ENCODE measurements around the gene SYT5.
"Not testable (repeated sequence)": the region's sequence is repeated elsewhere in the genome, so short reads cannot be mapped to it uniquely, and the experiment has no call there.

The SYT5 gene

DNA sequence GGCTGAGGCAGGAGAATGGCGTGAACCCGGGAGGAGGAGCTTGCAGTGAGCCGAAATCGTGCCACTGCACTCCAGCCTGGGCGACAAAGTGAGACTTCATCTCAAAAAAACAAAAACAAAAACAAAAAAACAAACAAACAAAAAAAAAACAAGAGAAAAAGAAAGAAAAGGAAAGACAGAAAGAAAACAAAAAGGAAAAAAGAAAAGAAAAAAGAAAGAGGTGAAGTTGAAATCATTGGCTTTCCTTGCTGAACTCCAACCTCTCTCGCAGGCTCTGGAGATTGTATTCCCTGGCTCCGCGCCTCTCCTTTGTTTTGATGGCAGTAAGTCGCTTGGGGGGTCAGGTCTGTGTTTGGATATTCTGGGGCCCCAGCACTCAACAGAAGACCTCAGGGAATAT is 7.8 kb downstream of the SYT5 start:
- DNase-seq (ENCODE audit: low read depth in 1 of 2, low spot score in 1 of 2), result not testable (repeated sequence)

DNA sequence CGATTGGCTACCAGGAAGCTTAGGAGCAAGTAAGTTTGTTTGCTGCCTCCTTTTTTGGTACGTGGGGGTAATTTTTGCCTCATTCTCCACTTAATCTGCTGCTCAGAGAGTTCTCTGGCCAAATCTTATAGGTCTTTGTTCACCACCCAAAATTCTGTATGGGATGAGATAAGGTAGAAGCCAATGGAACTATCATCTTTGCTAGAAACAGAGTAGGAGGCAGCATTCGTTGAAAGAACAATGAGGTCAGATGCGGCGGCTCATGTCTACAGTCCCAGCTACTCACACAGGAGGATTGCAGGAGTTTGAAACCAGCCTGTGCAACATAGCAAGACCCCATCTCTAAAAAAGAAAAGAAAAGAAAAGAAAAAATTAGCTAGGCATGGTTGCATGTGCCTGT is 8.6 kb downstream of the SYT5 start:
- no peak for DNase-seq (ENCODE audit: low read depth in 1 of 2, low spot score in 1 of 2)

DNA sequence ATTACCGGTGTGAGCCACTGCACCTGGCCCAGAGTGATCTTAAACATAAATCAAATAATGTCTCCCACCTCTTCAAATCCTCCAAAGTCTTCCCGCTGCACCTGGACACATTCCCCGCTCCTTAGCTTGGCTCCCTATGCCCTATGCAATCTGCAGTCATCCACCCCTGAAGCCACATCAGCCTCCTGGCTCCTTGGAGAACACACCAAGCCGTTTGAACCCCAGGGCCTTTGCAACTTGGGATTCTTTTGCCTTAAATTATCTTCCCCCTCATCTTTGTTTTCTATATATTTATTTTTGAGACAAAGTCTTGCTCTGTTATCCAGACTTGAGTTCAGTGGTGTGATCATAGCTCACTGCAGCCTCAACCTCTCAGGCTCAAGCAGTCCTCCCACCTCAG is 11.0 kb downstream of the SYT5 start:
- DNase-seq (ENCODE audit: low read depth in 1 of 2, low spot score in 1 of 2), result no peak

DNA sequence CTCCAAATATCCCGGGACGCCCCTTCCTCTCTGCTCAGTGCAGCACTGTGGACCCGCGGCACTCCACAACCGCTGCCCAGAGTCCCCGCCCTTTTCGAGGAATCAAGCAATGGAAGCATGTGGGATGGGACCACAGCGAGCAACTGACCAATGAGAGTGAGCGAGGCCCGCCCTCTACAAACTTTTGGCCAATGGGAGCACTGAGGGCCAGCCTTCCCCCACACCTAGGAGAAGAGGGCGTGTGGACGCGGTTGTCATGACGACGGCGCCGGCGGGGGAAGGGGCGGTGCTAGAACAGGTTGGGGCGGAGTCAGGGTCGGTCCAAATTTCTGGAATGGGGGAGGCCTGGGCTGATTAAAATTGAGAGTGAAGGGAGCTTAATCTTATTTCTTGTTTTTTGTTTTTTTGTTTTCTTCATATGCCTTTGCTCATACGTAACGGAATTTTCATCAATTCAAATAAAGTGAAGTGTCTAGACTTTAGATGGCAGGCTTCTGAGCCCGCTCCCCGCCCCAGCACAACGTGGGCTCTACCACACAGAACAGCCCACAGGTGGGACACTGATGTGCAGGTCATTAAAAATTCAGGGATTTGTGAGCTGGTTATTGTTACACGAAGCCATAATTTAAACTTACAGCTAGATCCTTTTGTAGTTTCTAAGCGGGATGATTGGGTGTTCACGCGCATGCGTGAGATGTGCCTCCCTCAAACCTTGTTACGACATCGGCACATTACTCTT is 13.4 kb downstream of the SYT5 start, which contains the start of gene DNAAF3:
Gene DNAAF3, minus strand, starts transcription at position 84 of the 739 bp plus-strand sequence. CDS start 200 bp downstream, outside the sequence.
- peak in 1 of 2 donors; percentile 72 for DNase-seq (ENCODE audit: low read depth in 1 of 2, low spot score in 1 of 2)

DNA sequence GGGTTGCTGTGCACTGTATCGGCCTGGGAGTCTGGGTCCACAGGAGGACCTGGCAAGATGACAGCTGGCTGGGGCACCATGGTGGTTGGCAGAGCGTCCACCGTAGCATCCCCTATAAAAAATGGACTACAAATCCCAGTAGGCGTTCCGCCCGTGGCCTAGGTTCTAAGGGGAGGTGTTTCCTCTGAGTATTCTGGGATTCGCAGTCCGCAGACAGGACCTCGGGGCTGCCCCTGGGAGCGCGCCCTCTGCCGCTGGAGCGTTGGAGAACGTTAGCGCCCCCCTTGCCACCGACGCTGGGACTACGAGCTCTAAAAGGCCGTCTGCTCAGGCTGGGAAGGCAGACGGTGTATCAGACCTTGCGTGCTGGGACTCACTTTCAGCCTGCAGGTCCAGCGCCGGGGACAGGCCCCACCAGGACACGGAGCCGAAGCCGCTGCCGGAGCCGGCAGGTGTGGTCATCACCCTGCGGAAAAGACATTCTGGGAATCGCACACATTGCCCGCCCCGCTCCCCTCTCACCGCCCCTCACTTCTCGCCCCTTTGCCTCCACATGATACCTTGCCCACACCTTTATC is 14.0 kb downstream of the SYT5 start:
- peak in 1 of 2 donors; percentile 33 for DNase-seq (ENCODE audit: low read depth in 1 of 2, low spot score in 1 of 2)

DNA sequence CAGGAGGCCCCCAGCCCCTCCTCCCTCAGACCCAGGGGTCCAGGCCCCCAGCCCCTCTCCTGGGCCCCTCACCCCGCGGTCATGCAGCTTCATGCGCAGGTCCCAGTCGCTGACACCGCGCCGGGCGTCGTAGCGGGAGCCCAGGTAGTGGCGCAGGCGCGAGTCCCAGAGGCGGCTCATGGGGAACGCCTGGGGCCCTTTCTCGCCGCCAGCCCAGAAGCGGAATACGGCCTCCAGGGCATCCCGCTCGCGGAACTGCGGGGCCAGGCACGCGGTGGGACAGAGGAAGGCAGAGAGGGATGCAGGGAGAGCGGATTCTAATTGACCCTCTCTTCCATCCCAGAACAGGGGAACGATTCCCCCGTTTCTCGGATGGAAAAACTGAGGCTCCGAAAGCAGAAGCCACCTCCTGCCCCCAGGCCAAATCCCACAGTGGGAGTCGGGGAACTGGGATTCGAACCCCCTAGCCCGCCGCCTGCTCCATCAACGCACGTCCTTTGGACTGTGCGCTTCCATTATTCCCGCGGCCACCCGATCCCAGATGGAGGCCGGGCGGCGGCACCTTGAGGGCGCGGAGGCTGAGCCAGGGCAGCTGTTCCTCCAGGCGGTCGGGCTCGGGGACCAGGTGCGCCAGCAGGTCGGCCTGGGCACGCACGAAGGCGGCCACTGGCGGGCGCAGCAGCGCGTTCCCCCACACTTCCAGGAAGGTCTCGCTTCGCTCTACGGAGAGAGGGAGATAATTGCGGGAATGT is 18.3 kb downstream of the SYT5 start:
- no peak for DNase-seq (ENCODE audit: low read depth in 1 of 2, low spot score in 1 of 2)

DNA sequence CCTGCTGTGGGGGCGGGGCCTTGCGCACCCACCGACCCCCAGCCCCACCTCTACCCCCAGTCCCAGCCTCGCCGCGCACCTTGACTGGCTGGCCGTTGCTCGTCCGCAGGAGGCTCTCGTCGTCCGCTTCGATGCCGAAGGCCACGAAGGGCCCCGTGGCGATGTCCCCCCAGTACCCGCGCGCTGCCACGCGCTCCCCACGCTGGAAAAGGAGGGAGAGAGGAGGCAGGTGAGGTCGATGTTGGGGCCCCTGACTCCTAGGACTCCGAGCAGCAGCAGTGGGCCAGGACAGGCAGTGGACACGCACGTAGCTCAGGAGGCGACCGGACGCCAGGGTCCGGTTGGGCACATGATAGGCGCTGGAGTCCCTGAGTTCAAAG is 19.1 kb downstream of the SYT5 start:
- no peak for DNase-seq (ENCODE audit: low read depth in 1 of 2, low spot score in 1 of 2)

DNA sequence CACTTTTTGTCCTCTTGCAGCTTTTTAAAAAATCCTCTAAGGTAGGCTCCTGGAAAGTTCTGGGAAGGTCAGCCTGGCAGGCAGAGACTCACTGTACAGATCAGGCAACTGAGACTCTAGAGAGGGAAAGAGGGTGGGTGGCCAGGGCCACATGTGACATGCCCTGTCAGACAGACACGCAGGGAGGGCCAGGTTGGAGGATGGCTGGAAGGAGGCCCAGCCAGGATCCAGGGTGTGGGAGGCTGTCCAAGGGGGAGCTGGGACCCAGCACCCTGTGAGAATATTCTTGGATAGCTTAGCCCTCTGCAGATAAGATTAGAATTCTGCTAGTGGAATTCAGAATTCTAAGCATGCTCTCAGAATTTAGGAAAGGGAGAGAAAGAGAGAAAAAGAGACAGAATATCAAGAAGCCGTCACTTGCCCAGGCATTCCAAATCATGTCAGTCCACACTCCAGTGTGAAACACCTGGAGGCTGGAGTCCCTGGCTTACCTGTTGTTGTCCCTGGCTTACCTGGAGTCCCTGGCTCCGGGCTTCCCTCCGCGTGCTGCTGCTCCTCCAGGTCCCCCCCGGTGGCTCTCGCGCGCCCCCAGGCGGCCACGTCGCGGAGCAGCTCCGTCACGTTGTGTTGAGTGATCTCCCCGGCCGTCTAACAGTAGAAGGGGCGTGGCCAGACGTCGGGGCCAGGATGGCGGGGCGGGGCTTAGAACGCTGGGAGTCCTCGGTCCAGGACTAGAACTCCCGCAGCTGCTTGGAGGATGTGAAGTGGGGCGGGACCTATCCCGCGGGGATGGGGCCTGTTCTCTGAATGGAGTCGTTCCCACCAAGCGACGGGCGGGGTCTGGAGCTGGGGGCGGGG is 19.7 kb downstream of the SYT5 start:
- DNase-seq (ENCODE audit: low read depth in 1 of 2, low spot score in 1 of 2), result peak; percentile 71 to 83

DNA sequence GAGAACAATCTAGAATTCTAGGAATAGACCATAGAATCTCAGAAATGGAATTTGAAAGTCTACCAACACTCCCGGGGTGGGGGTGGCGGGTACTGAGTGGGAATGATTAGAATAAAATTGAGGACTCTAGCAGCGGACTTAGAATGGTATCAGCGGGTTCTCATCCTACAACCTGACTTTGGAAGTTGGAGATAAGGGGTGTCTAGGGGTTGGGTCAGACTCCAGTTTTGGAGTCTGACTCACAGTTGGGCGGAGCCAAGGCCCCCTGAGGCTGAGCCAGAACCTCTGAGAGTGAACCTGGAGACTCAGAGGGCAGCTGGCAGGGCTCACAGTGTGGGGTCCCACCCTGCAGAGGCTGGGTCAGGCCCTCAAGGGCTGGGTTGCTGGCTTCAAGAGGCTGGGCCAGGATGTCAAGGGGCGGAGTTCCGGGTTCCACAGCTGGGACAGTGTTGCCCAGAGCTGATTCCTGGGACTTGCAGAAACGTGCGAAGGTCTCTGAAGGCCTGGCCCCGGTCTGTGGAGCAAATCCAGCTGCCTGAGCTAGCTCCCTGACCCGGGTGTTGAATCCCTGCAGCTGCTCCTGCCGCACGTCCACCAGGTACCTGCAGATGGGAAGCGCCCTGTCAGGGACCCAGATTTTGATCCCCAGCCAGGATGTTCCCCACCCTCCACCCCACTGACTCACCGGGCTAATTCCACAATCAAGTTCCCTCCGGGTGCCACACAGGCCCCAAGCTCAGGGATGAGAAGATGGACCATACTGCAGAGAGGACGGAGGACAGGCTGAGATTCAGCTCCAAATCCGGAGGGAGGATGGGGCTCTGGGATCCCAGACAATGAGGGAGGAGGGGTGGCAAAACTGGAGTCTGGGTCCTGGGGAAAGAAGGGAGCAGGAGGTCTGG is 21.0 kb downstream of the SYT5 start:
- no peak for DNase-seq (ENCODE audit: low read depth in 1 of 2, low spot score in 1 of 2)

DNA sequence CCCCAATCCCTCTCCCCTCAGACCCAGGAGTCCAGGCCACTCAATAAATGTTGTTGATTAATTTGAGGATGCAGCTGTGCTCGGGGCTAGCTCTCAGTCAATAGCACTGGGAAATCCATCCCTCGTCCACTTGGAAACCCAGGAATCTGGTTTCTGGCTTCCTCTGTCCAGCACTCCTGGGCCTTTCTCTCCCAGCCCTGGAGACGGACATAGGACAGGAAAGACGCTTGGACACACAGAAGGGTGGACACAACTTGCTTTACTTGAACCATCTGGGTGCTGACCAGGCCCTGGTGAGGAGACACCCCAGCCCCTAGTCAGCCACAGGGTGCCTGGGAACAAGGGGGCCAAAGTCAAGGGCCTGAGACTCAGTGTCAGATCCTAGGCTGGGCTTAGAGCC is 21.7 kb downstream of the SYT5 start:
- DNase-seq (ENCODE audit: low read depth in 1 of 2, low spot score in 1 of 2), result no peak

DNA sequence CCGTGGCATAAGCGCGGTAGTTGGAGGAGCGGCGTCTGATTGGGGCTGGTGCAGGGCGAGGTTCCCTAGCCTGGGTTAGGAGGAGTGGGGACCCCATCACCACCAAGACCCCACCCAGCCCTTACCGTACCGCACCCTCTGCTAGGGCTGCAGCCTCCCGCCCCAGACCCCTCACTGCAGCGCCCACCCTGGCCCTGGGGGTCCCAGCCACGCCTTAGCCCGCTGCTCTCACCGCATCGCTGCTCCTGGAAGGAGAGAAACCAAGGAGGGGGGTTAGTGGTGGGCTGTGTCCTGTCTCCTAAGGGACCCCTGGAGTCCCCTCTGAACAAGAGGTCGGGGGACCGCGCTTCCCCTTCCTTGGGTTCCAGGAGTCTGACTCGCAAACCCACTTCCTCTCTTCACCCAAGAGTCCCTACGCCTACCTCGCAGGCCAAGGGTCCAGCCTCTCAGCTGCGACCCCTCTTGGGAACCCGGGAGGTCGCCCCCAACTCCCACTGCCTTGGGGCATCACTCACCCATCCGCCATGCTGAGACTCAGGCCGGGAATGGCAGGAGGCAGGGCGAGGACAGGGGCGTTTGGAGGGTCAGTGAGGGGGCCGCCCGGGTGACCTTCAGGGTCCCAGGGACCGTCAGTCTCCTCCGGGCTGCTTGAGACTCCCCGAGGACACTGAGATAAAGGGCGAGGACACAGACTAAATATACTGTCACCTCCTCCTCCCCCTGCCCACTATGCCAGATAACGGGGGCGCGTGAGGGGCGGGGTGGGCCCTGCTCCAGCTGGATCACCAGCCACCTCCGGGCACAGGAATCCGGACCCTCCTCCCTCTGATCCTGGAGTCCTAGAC is 22.8 kb downstream of the SYT5 start, which contains the start of gene TNNI3:
Gene TNNI3, minus strand, starts transcription at position 669 of the 845 bp plus-strand sequence. Its CDS starts 143 bp downstream, at position 526.
- no peak for DNase-seq (ENCODE audit: low read depth in 1 of 2, low spot score in 1 of 2)

DNA sequence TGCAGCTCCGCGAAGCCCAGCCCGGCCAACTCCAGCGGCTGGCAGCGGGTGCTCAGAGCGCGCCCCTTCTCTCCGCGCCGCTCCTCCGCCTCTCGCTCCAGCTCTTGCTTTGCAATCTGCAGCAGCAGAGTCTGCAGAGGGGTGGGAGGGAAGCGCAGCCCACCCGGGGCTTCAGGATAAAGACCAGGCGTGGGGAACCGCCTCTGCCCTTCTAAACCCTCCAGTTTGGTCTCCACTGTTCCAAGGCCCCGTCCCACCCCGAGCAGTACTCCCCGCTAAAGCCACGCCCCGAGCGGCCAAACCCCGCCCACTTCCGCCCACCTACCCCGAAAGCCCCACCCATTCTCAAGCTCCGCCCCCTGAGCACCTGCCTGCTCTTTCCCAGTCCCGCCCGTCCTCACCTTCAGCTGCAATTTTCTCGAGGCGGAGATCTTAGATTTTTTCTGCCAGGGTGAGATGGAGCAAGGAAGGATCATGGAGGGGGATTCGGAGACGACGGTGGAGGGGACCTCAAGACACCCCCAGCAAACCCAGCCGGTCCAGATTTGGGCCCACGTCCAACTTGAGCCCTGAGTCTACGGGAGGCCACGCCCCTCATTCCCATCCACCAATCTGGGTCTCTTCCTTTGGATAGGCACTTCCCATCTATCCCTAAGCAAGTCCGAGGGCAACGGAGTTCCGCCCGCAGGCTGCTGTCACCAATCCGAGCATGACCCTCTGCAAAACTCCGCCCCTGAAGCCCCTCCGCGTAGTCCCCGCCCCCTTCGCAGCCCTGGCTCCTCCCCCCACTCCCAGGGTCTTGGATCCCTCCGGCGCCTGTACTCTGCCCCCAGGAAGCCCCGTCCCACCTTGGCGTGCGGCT is 23.7 kb downstream of the SYT5 start:
- no peak for DNase-seq (ENCODE audit: low read depth in 1 of 2, low spot score in 1 of 2)

DNA sequence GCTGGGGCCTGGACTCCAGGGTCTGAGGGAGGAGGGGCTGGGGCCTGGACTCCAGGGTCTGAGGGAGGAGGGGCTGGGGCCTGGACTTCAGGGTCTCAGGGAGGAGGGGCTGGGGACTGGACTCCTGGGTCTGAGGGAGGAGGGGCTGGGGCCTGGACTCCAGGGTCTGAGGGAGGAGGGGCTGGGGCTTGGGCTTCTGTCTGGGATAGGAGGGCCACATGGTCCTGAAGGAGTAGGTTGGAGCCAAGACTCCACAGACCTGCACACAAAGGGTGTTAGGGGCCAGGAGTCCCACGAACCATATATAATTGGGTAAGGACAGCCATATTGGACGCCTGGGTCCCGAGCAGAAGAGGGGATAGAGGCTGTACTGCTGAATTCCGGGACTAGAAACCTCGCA is 24.3 kb downstream of the SYT5 start:
- DNase-seq (ENCODE audit: low read depth in 1 of 2, low spot score in 1 of 2), result not testable (repeated sequence)

DNA sequence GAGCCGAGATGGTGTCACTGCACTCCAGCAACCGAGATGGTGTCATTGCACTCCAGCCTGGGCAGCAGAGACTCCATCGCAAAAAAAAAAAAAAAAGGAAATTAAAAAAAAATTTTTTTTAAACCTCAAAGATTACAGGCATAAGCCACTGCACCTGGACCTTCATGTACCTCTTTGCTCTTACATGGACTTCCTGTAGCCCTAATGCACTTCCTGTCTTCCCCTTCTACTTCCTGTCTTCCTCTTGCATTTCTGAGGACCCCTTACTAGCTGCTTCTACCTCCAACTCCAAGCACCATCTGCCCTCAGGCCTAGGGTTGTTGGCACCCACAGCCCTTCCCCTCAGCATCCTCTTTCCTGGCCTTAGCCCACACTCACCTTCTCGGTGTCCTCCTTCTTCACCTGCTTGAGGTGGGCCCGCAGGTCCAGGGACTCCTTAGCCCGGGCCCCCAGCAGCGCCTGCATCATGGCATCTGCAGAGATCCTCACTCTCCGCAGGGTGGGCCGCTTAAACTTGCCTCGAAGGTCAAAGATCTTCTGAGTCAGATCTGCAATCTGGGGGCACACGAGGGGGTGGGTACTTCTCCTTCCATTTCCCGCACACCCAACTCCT is 26.3 kb downstream of the SYT5 start:
- DNase-seq (ENCODE audit: low read depth in 1 of 2, low spot score in 1 of 2), result no peak

DNA sequence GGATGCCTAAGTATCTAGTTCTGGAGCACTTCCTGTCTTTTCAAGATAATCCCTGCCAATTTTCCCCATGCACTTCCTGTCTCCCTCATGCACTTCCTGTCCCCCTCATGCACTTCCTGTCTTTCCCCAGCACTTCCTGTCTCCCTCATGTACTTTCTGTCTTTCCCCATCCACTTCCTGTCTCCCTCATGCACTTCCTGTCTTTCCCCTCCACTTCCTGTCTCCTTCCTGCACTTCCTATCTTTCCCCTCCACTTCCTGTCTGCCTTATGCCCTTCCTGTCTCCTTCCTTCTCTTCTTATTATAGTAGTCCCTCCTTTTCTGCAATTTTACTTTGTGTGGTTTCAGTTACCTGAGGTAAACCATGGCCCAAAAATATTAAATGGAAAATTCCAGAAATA is 28.1 kb downstream of the SYT5 start:
- DNase-seq (ENCODE audit: low read depth in 1 of 2, low spot score in 1 of 2), result peak in 1 of 2 donors; percentile 13

DNA sequence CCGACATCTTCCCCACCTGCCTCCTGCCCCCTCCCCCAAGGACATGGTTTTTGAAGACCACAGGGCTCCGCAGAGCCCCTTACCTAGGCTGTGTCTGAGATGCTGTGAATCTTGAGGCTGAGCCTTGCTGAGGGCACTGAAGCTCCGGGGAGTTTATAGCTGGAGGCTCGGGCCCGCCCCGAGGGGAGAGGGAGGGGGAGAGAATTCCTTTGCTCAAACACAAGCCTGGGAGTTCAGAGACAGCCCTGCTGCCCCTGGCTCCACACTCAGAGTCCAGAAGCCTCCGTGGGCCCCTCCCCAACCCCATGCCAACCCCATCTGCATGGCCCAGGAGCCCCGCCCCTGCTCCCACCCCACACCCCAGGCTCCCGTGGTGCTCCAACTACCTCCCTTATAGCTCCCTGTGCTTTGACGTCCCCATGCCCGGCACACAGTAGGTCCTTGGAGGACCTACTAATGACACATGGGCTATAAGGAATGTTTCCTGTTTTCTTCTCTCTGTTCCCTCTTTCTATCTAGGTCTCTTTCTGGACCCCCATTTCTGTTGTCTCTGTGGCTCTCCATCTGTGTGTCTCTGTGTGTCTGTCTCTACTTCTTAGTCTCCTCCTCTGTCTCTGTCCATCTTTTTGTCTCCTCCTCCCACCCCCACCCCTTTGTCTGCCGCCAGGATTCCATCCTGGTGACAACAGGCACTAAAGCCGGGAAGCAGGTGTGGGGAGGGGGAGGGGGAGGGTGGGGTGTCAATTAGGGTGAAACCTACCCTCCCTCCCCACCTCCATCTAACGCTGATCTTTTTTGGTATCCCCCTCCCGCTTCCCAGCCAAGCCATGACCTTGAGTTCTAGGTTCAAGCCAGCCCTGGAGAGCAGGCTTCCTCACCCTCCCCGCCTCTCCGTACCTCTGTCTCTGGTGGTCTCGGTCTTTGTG is 30.7 kb downstream of the SYT5 start, which contains the start of gene TNNT1:
Gene TNNT1, minus strand, starts transcription at position 129 of the 926 bp plus-strand sequence. CDS start 2,049 bp downstream, outside the sequence.
- DNase-seq (ENCODE audit: low read depth in 1 of 2, low spot score in 1 of 2), result no peak

Data from activated CD4-positive, alpha-beta T cell treated with anti-CD3 and anti-CD28 coated beads, Interleukin-2, amount 50 U/mL, for 24 hours (primary cell).